ENCODE measurements around the gene HCN1. TPM values are rescaled to one million over a fixed set of nuclear protein-coding genes. Genes with fewer than 3 reads are reported as not detected.
"Not testable (repeated sequence)": the region's sequence is repeated elsewhere in the genome, so short reads cannot be mapped to it uniquely, and the experiment has no call there.

The HCN1 gene
- total RNA-seq, 2 experiments from 2014 or later, result not detected

DNA sequence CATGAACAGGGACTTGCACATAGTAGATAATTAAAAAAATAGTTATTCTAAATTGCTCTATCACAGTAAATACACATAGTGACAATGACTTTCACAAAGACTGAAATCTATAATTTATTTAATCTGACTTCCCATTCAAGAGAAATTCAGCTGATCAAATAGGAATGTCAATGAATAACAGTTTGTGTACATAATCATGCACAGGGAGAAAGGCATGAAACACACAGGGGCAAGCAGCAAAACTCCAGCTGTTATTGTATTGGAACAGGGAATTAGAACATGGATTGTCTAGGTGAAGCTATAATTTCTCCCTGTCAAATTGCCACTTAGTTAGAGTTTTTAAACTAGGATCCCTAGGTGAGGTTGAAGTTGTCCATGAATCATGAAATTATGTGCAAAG, 99.9 kb downstream of the HCN1 start:
- Mint-ChIP-seq H3K27ac (no peak overlapping the region), H3K4me1 (no peaks in the 10 kb centered on the region), H3K36me3 (ENCODE audit: low read depth) (no peaks in the 10 kb centered on the region), H3K4me3 (no peak overlapping the region), H3K27me3 (no peaks in the 10 kb centered on the region), H3K9me3 (peaks cover 12% of the 10 kb centered on the region)
- ChIA-PET POLR2A (no interaction called here), CTCF (no interaction called here)
- DNase-seq, result no peak

DNA sequence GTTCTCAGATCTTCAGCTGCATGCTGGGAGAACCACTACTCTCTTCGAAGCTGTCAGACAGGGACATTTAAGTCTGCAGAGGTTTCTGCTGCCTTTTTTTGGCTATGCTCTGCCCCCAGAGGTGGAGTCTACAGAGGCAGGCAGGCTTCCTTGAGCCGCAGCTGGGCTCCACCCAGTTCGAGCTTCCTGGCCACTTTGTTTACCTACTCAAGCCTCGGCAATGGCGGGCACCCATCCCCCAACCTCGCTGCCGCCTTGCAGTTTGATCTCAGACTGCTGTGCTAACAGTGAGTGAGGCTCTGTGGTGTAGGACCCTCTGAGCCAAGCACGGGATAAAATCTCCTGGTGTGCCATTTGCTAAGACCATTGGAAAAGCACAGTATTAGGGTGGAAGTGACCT, 110.2 kb downstream of the HCN1 start:
- CTCF ChIA-PET; H3K36me3 Mint-ChIP-seq (ENCODE audit: low read depth); DNase-seq; H3K4me1 Mint-ChIP-seq; POLR2A ChIA-PET; H3K27ac Mint-ChIP-seq; H3K4me3 Mint-ChIP-seq; H3K27me3 Mint-ChIP-seq: not testable (repeated sequence)
- H3K9me3 Mint-ChIP-seq, result peaks cover 11% of the 10 kb centered on the region

DNA sequence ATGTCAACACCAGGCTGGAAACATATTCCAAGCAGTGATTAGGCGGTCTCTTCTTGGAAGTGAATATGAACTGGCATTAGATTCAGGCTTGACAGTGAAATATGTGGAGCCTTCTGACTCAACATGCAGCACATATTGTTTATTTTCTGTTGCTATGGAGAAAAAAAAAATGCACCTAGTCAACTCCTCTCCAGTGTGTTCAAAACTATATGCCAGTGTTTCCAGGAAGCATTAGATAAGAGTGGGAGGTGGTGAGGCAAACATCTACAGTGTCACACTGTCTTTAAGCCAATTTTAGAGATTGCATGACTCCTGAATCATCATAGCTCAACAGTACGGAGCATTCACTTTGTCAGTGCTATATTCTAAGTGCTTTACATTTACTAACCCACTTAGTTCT, 117.9 kb downstream of the HCN1 start:
- Mint-ChIP-seq H3K9me3 (peaks cover 18% of the 10 kb centered on the region), H3K36me3 (ENCODE audit: low read depth) (no peaks in the 10 kb centered on the region), H3K27ac (no peak overlapping the region), H3K27me3 (no peaks in the 10 kb centered on the region), H3K4me3 (no peak overlapping the region), H3K4me1 (no peaks in the 10 kb centered on the region)
- CTCF ChIA-PET, result no interaction called here
- no peak for DNase-seq
- POLR2A ChIA-PET, result no interaction called here

DNA sequence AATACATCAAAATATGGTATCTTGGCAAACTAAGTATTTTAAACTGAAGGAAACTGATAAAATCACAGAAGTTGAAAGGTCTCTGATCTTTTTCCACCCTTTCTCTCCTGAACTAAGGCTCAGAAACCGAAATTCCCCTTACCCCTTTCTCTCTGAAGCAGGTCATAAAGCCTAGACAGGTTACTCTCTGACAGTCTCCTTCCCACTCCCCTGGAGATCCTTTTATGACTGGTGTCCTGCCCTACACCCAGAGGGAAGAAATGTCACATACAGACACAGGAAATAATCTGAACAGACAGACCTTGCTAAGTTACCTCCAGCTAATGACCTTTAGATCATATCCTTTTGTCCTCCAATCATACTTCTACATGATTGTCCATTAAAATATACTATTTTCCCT, 127.4 kb downstream of the HCN1 start:
- Mint-ChIP-seq H3K27me3 (no peaks in the 10 kb centered on the region), H3K4me1 (no peaks in the 10 kb centered on the region), H3K4me3 (no peak overlapping the region), H3K36me3 (ENCODE audit: low read depth) (no peaks in the 10 kb centered on the region), H3K9me3 (peaks cover 9% of the 10 kb centered on the region), H3K27ac (no peak overlapping the region)
- ChIA-PET POLR2A (no interaction called here), CTCF (no interaction called here)
- DNase-seq, result no peak

DNA sequence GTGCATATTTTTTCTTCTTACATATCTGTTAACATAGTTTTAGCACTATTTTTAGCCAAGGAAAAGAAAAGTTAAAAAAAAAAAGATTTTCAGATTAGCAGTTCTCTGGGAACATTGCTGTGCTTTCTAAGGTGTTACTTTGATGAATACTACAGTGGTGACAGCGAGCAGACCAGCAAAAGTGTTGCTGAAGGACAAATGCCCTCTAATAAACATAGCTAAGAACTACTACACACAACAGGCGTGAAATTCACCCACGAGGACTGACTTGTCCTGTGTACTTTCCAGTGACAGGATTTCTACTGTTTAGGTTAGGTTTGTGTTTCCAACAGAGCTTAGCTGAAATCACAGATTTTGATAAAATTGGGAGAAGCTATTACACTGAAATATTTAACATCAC, 153.8 kb downstream of the HCN1 start:
- H3K9me3 Mint-ChIP-seq, result peaks cover 6% of the 10 kb centered on the region
- POLR2A ChIA-PET, result no interaction called here
- no peaks in the 10 kb centered on the region for H3K4me1 Mint-ChIP-seq
- CTCF ChIA-PET, result no interaction called here
- DNase-seq, result no peak
- no peak overlapping the region for H3K4me3 Mint-ChIP-seq
- no peaks in the 10 kb centered on the region for H3K36me3 Mint-ChIP-seq (ENCODE audit: low read depth)
- no peak overlapping the region for H3K27ac Mint-ChIP-seq
- no peaks in the 10 kb centered on the region for H3K27me3 Mint-ChIP-seq

DNA sequence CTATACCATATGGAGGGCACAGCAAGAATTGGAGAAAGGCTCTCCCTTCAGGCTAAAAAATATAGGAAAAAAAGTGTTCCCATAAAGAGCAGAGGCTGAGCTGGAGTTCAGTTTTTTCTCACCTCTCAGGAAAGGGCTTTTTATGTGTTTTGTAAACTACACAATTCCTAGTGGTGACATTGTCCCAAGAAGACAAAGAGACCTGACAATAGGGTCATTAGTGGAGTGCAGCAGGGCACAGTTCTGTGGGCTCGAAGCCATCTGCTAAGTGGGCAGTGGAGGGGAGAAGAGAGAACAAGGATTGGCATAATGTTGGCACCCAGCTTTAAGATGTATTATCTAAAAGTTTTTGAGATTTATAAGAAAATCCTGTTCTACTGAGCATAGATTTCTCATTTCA, 162.5 kb downstream of the HCN1 start:
- H3K4me1 Mint-ChIP-seq, result no peaks in the 10 kb centered on the region
- CTCF ChIA-PET, result interaction anchor here (0.6 kb wide), 1 partner anchor 163 kb away, joined by 3 read pairs; no protein-coding TSS in a partner anchor
- peaks cover 12% of the 10 kb centered on the region for H3K9me3 Mint-ChIP-seq
- no peak overlapping the region for H3K4me3 Mint-ChIP-seq
- no peaks in the 10 kb centered on the region for H3K36me3 Mint-ChIP-seq (ENCODE audit: low read depth)
- no peak for DNase-seq
- POLR2A ChIA-PET, result no interaction called here
- H3K27ac Mint-ChIP-seq, result no peak overlapping the region
- no peaks in the 10 kb centered on the region for H3K27me3 Mint-ChIP-seq

DNA sequence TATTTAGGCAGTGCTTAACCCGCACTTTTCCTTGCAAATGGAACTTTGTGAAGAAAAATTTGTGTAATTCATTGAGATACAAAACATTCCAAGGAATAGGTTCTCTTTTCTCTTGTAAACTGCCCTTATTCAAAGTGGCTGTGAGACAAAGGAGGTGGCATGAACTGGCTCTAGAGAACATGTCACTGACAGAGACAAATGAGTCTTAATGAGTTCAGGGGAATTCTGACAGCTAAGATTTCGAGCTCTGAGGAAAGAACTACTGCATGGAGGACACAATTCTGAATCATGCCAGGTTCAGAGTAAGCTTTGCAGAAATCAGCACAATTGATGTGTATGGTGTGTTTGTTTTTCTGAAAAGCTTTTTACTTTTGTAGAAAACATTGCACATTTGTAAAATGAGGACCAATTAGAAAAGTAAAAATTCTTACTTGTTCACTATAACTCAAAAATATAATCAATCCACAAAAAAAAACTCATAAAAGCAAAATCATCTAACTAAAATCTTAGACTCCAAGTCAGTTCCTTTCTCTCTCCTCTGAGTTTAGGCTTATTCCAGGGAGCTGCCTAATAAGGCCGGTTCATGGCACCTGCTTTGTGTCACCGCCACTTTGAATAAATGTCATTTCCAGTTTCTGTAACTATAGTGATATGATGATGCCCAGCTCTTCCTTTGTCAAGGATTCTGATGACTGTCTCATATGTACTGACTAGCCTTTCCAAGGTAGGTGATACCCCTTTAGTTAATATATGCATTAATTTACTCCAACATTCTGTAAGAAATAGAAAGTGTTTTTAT, 163.2 kb downstream of the HCN1 start:
- Mint-ChIP-seq H3K27me3 (no peaks in the 10 kb centered on the region), H3K4me3 (no peak overlapping the region), H3K27ac (no peak overlapping the region), H3K36me3 (ENCODE audit: low read depth) (no peaks in the 10 kb centered on the region), H3K9me3 (peaks cover 12% of the 10 kb centered on the region), H3K4me1 (no peaks in the 10 kb centered on the region)
- POLR2A ChIA-PET, result no interaction called here
- DNase-seq, result no peak
- CTCF ChIA-PET, result interaction anchor here (0.6 kb wide), 2 partner anchors 163 to 337 kb away, joined by 3 read pairs; no protein-coding TSS in a partner anchor

DNA sequence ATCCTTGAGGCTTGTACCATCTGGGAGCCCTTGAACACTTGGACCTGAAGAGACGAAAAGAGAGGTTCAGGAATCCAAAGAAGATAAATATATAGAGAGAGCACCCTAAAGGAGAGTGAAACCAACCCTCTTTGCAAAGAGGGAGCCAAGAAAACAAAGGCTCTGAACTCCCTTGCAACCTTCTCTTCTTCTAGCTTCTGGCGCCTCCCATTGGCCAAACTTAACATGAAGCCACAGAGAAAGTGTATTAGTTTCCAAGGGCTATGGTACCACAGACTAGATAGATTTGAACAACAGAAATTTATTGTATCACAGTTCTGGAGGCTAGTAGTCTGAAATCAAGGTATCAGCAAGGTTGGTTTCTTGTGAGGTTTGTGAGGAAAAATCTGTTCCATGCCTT, 175.1 kb downstream of the HCN1 start:
- H3K27ac Mint-ChIP-seq, result no peak overlapping the region
- no peaks in the 10 kb centered on the region for H3K27me3 Mint-ChIP-seq
- H3K4me1 Mint-ChIP-seq, result no peaks in the 10 kb centered on the region
- CTCF ChIA-PET, result no interaction called here
- POLR2A ChIA-PET, result no interaction called here
- no peak overlapping the region for H3K4me3 Mint-ChIP-seq
- H3K36me3 Mint-ChIP-seq (ENCODE audit: low read depth), result no peaks in the 10 kb centered on the region
- no peaks in the 10 kb centered on the region for H3K9me3 Mint-ChIP-seq
- DNase-seq, result no peak

DNA sequence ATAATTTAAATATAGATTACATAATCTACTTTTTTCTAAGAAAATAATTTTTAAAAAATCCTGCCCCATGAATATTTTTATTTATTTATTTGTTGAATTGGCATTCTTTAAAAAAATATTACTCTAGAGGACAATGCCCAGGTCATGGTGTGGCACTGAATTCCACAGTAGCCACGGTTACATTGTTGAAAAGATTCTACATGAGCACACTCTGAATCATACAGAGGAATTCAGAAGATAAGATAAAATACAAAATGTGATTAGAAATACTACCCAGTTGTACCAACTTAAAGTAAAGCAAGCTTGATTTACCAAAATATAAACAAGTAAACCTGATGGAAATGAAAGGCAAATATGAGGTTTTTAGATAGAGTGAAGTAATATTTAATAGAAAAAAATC, 183.7 kb downstream of the HCN1 start:
- POLR2A ChIA-PET, result no interaction called here

DNA sequence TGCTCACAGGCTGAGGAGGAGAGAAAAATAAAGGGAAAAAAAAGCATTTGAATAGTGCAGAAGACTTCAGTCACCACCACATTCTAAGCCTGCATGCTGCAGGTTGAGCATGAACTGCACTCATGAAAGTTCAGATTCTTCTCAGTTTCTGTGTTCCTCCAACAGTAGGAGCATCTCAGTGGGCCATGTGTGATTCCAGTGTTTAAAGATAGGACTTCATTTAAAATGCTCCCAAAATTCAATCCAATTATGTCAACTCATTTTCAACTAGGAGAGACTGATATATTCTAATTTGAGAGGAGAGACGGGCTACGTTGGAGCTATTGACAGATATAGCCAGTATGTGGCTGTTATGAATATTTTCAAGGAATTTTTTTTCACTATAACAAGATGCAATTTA, 186.8 kb downstream of the HCN1 start:
- Mint-ChIP-seq H3K27ac (no peak overlapping the region), H3K27me3 (no peaks in the 10 kb centered on the region), H3K4me1 (no peaks in the 10 kb centered on the region), H3K9me3 (no peaks in the 10 kb centered on the region), H3K36me3 (ENCODE audit: low read depth) (no peaks in the 10 kb centered on the region), H3K4me3 (no peak overlapping the region)
- POLR2A ChIA-PET, result no interaction called here
- DNase-seq, result no peak
- CTCF ChIA-PET, result no interaction called here

More for the DNA sequence above, 183.7 kb downstream of the HCN1 start:
- Mint-ChIP-seq H3K36me3 (ENCODE audit: low read depth) (no peaks in the 10 kb centered on the region), H3K4me3 (no peak overlapping the region), H3K27me3 (no peaks in the 10 kb centered on the region), H3K27ac (no peak overlapping the region), H3K9me3 (no peaks in the 10 kb centered on the region), H3K4me1 (no peaks in the 10 kb centered on the region)
- no peak for DNase-seq
- CTCF ChIA-PET, result no interaction called here

DNA sequence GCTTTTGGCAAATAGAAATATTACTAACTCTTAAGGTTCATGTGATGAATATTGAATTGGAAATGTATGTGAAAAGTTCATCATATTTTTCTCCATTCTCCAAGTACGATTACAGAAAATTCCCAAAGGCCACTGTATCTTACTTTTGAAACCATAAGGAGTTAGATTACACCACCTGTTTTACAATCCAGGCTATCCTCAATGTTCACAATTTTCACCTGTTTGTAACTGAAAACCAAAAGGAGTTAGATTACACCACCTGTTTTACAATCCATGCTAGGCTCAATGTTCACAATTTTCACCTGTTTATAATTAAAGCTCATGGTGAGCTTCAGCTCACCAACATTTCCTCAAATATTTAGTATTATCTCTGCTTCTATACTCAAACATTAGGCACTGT, 188.0 kb downstream of the HCN1 start:
- no peak overlapping the region for H3K4me3 Mint-ChIP-seq
- POLR2A ChIA-PET, result no interaction called here
- CTCF ChIA-PET, result no interaction called here
- peaks cover under 1% of the 10 kb centered on the region for H3K9me3 Mint-ChIP-seq
- H3K4me1 Mint-ChIP-seq, result no peaks in the 10 kb centered on the region
- no peak overlapping the region for H3K27ac Mint-ChIP-seq
- no peaks in the 10 kb centered on the region for H3K36me3 Mint-ChIP-seq (ENCODE audit: low read depth)
- no peak for DNase-seq
- H3K27me3 Mint-ChIP-seq, result no peaks in the 10 kb centered on the region

DNA sequence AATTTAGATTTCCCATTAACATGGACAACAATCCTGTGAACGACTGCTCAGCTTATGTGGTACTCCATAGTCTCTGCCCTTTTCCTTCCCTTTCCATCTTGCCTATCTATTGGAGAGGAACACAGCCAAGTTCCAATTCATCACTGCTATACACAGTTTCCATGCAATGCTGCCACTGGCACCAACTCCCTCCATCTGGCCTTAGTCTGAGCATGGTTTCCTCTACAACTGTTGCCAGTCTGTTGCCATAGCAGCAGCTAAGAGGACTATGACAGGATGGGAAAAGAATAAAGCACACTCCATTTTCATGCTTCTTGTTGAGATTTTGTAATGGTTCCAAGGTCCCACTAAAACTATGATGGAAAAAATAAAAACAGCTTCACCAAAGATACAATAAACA, 189.0 kb downstream of the HCN1 start:
- Mint-ChIP-seq H3K4me3 (no peak overlapping the region), H3K9me3 (peaks cover 2% of the 10 kb centered on the region), H3K27me3 (no peaks in the 10 kb centered on the region), H3K36me3 (ENCODE audit: low read depth) (no peaks in the 10 kb centered on the region), H3K4me1 (no peaks in the 10 kb centered on the region), H3K27ac (no peak overlapping the region)
- ChIA-PET POLR2A (no interaction called here), CTCF (no interaction called here)
- DNase-seq, result no peak

DNA sequence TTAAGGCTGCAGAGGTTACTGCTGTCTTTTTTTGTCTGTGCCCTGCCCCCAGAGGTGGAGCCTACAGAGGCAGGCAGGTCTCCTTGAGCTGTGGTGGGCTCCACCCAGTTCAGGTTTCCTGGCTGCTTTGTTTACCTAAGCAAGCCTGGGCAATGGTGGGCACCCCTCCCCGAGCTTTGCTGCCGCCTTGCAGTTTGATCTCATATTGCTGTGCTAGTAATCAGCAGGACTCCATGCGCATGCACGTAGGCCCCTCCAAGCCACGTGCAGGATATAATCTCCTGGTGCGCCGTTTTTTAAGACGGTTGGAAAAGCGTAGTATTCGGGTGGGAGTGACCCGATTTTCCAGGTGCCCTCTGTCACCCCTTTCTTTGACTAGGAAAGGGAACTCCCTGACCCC, 197.2 kb downstream of the HCN1 start:
- H3K4me3 Mint-ChIP-seq; CTCF ChIA-PET; H3K27ac Mint-ChIP-seq; H3K4me1 Mint-ChIP-seq; DNase-seq; H3K36me3 Mint-ChIP-seq (ENCODE audit: low read depth); POLR2A ChIA-PET; H3K27me3 Mint-ChIP-seq; H3K9me3 Mint-ChIP-seq: not testable (repeated sequence)

DNA sequence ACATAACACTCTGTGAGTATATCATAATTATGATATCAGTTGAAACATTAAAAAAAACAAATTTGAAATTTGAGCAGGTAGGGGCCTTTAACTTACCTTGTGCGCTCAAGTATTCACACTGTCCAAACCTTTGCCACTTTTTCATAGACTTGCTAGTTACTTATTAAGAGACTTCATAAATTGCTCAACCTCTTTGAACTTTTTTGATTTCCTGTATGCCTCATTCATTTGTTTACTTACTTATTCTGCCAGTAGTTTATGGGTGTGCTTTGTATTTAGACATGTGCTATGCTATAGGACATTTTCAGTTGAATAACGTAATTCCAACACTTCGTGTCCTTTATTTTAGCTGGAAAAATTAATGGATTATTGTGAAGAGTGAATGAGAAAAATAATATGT, 204.8 kb downstream of the HCN1 start:
- Mint-ChIP-seq H3K27ac (no peak overlapping the region), H3K27me3 (no peaks in the 10 kb centered on the region), H3K9me3 (peaks cover 6% of the 10 kb centered on the region), H3K4me1 (no peaks in the 10 kb centered on the region), H3K4me3 (no peak overlapping the region), H3K36me3 (ENCODE audit: low read depth) (no peaks in the 10 kb centered on the region)
- no peak for DNase-seq
- ChIA-PET CTCF (no interaction called here), POLR2A (no interaction called here)
